B cell (primary cell): Measurements from ENCODE around the gene BDH2. TPM values are rescaled to one million over a fixed set of nuclear protein-coding genes. Genes with fewer than 3 reads are reported as not detected.

Experiments
- ATAC-seq: fragments of 200-7000 bp; cut with Tn5 transposase; one replicate; pipeline ENCODE4 v1.10.0; 2021; ENCODE audit warnings: low read depth, mild to moderate bottlenecking, moderate number of reproducible peaks, moderate library complexity
- CTCF ChIA-PET: fragments of 350-600 bp; sonication (Branson Sonifier 250); formaldehyde crosslinking; loops from one replicate; lab custom pipeline; 2021; ENCODE audit warnings: antibody characterized with exemption, inconsistent platforms; lab: Charles Lee
- POLR2A ChIA-PET: fragments of 350-600 bp; sonication (Branson Sonifier 250); formaldehyde crosslinking; loops from one replicate; lab custom pipeline; 2021; ENCODE audit warnings: antibody characterized with exemption; lab: Charles Lee
- DNase-seq: peaks from one replicate; pipeline ENCODE4 v3.0.0; 2013
- H2AFZ ChIP-seq: 2 replicates; pipeline ENCODE4 v1.6.1; 2012; ENCODE audit warnings: mild to moderate bottlenecking, low read depth, low read length; ENCODE audit not compliant: insufficient read depth, poor library complexity, severe bottlenecking
- H3K27ac ChIP-seq, 2 donors: 1 replicate in 1 of 2; 2 replicates in 1 of 2; pipeline ENCODE4 v1.5.1; 2012 to 2013; ENCODE audit warnings: low read length in 2 of 2, mild to moderate bottlenecking in 2 of 2, moderate library complexity in 1 of 2
- H3K27me3 ChIP-seq, 4 experiments: fragments of 200-600 bp in 1 of 4; sonication (generic) in 1 of 4; replicated peaks in 1 of 4; 1 replicate in 2 of 4; 2 replicates in 2 of 4; pipeline versions ENCODE4 v1.6.1 to v1.7.0; 2013 to 2016; ENCODE audit warnings: low read length in 3 of 4, mild to moderate bottlenecking in 2 of 4, mixed read lengths in 1 of 4, moderate library complexity in 1 of 4; ENCODE audit not compliant: insufficient read depth in 4 of 4, control insufficient read depth in 3 of 4; ENCODE audit errors: control extremely low read depth in 1 of 4
- H3K36me3 ChIP-seq, 2 experiments: replicated peaks in 1 of 2; 1 replicate in 1 of 2; 2 replicates in 1 of 2; pipeline versions ENCODE4 v1.6.1 to v1.7.1; 2013; ENCODE audit warnings: low read length in 1 of 2; ENCODE audit not compliant: insufficient read depth in 2 of 2, control insufficient read depth in 1 of 2; ENCODE audit errors: control extremely low read depth in 1 of 2, extremely low read depth in 1 of 2
- H3K4me1 ChIP-seq, 2 donors: fragments of 200-600 bp in 1 of 2; sonication (generic) in 1 of 2; 1 replicate in 1 of 2; 2 replicates in 1 of 2; pipeline versions ENCODE4 v1.5.1 to v1.6.1; 2013 to 2017; ENCODE audit warnings: low read length in 2 of 2; ENCODE audit not compliant: control insufficient read depth in 2 of 2, insufficient read depth in 2 of 2
- H3K4me2 ChIP-seq: replicated peaks from 2 replicates; pipeline ENCODE3; 2012; ENCODE audit warnings: mild to moderate bottlenecking, low read depth, low read length; ENCODE audit not compliant: poor library complexity, severe bottlenecking
- H3K4me3 ChIP-seq, 5 experiments: fragments of 200-600 bp in 1 of 5; sonication (generic) in 1 of 5; 1 replicate in 3 of 5; 2 replicates in 2 of 5; pipeline versions ENCODE4 v1.5.1 to v1.7.0; 2011 to 2016; ENCODE audit warnings: low read length in 4 of 5, mild to moderate bottlenecking in 4 of 5, low read depth in 2 of 5, control low read depth in 1 of 5, moderate library complexity in 1 of 5; ENCODE audit not compliant: insufficient read depth in 1 of 5; ENCODE audit errors: control extremely low read depth in 1 of 5, extremely low read depth in 1 of 5
- H3K79me2 ChIP-seq: fragments of 200-600 bp; sonication (generic); one replicate; pipeline ENCODE4 v1.6.0; 2016; ENCODE audit warnings: low read length; ENCODE audit not compliant: control insufficient read depth, insufficient read depth
- H3K9ac ChIP-seq: fragments of 200-600 bp; sonication (generic); 2 replicates; pipeline ENCODE4 v1.6.1; 2017; ENCODE audit warnings: mild to moderate bottlenecking, low read length, moderate library complexity
- H3K9me3 ChIP-seq, 3 donors: one replicate each; pipeline versions ENCODE4 v1.6.1 to v1.7.1; 2013; ENCODE audit warnings: low read length in 2 of 3; ENCODE audit not compliant: control insufficient read depth in 2 of 3, insufficient read depth in 1 of 3; ENCODE audit errors: control extremely low read depth in 1 of 3
- H4K20me1 ChIP-seq: 2 replicates; pipeline ENCODE4 v1.6.0; 2012; ENCODE audit warnings: mild to moderate bottlenecking, low read length; ENCODE audit not compliant: insufficient read depth, control insufficient read depth, poor library complexity, severe bottlenecking
- H3K27ac Mint-ChIP-seq: one replicate; pipeline ENCODE4 v1.8.0; 2021; ENCODE audit warnings: mixed read lengths
- H3K27me3 Mint-ChIP-seq: one replicate; pipeline ENCODE4 v1.8.0; 2021; ENCODE audit warnings: mixed read lengths
- H3K4me1 Mint-ChIP-seq: one replicate; pipeline ENCODE4 v1.8.0; 2021; ENCODE audit warnings: mixed read lengths
- H3K4me3 Mint-ChIP-seq: one replicate; pipeline ENCODE4 v1.8.0; 2021; ENCODE audit warnings: mixed read lengths
- H3K9me3 Mint-ChIP-seq: one replicate; pipeline ENCODE4 v1.8.0; 2022; ENCODE audit warnings: mixed read lengths; ENCODE audit not compliant: insufficient read depth
- EZH2 ChIP-seq: IDR thresholded peaks from 2 replicates; pipeline ENCODE4 v1.6.1; 2012; ENCODE audit warnings: borderline replicate concordance, low read depth, mild to moderate bottlenecking, moderate library complexity, low read length; ENCODE audit not compliant: insufficient read depth, poor library complexity, severe bottlenecking
- WGBS: methylation state at CpG from one replicate; pipeline ENCODE4 v1.1.5; 2013; ENCODE audit warnings: missing lambda C conversion rate; ENCODE audit not compliant: insufficient coverage; 5-methylcytosine and 5-hydroxymethylcytosine counted together
- intact Hi-C: fragments of 100-400 bp; cut with micrococcal nuclease; formaldehyde crosslinking; loops from one replicate; pipeline ENCODE4 v1.10.0; 2022
- polyA plus RNA-seq: library from polyadenylated mRNA; depleted of rRNA; stranded (reverse); fragments of >200 nt; gene quantifications from 2 replicates; pipeline ENCODE4 v1.2.3, GENCODE V29; 2012
- total RNA-seq, 2 donors: library from RNA; stranded (reverse); fragments of 120-200 nt in 1 of 2; gene quantifications; 1 replicate in 1 of 2; 2 replicates in 1 of 2; pipeline versions ENCODE4 v1.2.3 to v1.2.4, GENCODE V29; 2013 to 2022
- TF ChIP-seq, protein P1 (sequence below): fragments of 200-600 bp; IDR thresholded peaks from one replicate; pipeline ENCODE4 v1.8.0; 2022; ENCODE audit warnings: antibody characterized with exemption, mild to moderate bottlenecking

Gene BDH2
- total and polyA plus RNA-seq, 2 donors (not counting 1 experiment from before 2014, with no cell fraction given), result 8.8 to 9.1 TPM

DNA sequence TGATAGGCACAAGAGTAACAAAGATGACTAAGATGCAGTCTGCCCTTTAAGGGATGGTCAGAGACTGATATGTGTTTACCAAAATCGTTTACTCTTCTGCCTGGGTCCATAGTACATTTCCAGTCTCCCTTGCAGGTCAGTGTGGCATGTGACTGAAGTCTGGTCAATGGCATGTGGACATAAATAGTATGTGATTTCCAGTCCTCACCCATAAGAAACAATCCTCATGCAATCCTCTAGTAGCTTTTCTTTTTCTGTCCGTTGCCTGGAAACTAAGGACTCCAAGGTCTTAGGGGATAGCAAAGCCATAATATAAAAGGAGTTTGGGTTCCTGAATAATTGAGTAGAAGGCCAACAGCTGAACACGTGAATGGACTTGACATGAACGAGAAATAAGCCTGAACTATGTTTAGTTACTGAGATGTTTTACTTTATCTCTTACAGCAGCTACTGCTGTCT lies 24.2 kb downstream of the BDH2 start:
- H2AFZ ChIP-seq, result peak overlapping the region; percentile 92
- ChIA-PET CTCF (interaction anchor here (0.7 to 7.9 kb wide), 5 partner anchors 9 to 314 kb away, joined by 3 to 97 read pairs (median 7); partner anchors contain the start of genes BDH2 and MANBA), POLR2A (interaction anchor here (0.9 to 2.2 kb wide), 4 partner anchors 56 to 248 kb away, joined by 3 to 9 read pairs (median 4); partner anchors contain the start of genes CISD2, SLC9B1 and UBE2D3)
- no peak for ATAC-seq
- no CpG with 5 or more reads among the region's 4 CpGs for WGBS
- peak overlapping the region in 4 of 5 experiments; percentile 79 to 83 (median 80) for H3K4me3 ChIP-seq
- H3K4me1 ChIP-seq, result peaks cover 27 to 31% of the 10 kb centered on the region in 2 donors
- Mint-ChIP-seq H3K27me3 (no peaks in the 10 kb centered on the region), H3K9me3 (no peaks in the 10 kb centered on the region), H3K4me1 (peaks cover 35% of the 10 kb centered on the region), H3K27ac (peak overlapping the region; percentile 89), H3K4me3 (peak overlapping the region; percentile 82)
- H4K20me1 ChIP-seq, result no peaks in the 10 kb centered on the region
- H3K9me3 ChIP-seq, result no peaks in the 10 kb centered on the region
- intact Hi-C loops, result loop anchor here (1.0 to 5.0 kb wide), 6 partner anchors 16 to 573 kb away; partner anchors contain the start of genes BDH2, MANBA, NFKB1 and SLC9B1
- peak overlapping the region; percentile 92 for H3K27ac ChIP-seq
- H3K9ac ChIP-seq, result peak overlapping the region; percentile 85
- H3K4me2 ChIP-seq, result peak overlapping the region; percentile 93
- H3K79me2 ChIP-seq, result peaks cover 39% of the 10 kb centered on the region
- H3K36me3 ChIP-seq, result no peaks in the 10 kb centered on the region
- no peak for TF ChIP-seq EZH2
- TF ChIP-seq, protein P1, sequence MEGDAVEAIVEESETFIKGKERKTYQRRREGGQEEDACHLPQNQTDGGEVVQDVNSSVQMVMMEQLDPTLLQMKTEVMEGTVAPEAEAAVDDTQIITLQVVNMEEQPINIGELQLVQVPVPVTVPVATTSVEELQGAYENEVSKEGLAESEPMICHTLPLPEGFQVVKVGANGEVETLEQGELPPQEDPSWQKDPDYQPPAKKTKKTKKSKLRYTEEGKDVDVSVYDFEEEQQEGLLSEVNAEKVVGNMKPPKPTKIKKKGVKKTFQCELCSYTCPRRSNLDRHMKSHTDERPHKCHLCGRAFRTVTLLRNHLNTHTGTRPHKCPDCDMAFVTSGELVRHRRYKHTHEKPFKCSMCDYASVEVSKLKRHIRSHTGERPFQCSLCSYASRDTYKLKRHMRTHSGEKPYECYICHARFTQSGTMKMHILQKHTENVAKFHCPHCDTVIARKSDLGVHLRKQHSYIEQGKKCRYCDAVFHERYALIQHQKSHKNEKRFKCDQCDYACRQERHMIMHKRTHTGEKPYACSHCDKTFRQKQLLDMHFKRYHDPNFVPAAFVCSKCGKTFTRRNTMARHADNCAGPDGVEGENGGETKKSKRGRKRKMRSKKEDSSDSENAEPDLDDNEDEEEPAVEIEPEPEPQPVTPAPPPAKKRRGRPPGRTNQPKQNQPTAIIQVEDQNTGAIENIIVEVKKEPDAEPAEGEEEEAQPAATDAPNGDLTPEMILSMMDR, result no peak
- no peaks in the 10 kb centered on the region for H3K27me3 ChIP-seq
- DNase-seq, result no peak
